Left lobe of liver (tissue), 2 donors: ENCODE data around the gene SLC45A1. TPM values are rescaled to one million over a fixed set of nuclear protein-coding genes. Genes with fewer than 3 reads are reported as not detected.

Experiments
- ATAC-seq: fragments of 200-7000 bp; cut with Tn5 transposase; one replicate; pipeline ENCODE4 v1.9.1; 2020; ENCODE audit warnings: mild to moderate bottlenecking, moderate library complexity
- DNase-seq: peaks from one replicate; pipeline ENCODE4 v3.0.0-alpha.2; 2020; ENCODE audit warnings: low spot score
- total RNA-seq: library from RNA; stranded (reverse); gene quantifications from one replicate; pipeline ENCODE4 v1.2.1, GENCODE V29; 2021
- donor health status: DM: no; HTN: no; CAD: no; lungs with moderate emphysema.
- donor health status: DM: no; HTN: yes; CAD: no.

The SLC45A1 gene
- total RNA-seq, 1 donor from 2014 or later = 0.20 TPM

GRCh38 chr1:8334106-8334851, 16.4 kb downstream of the SLC45A1 start:
- no peak for ATAC-seq
- DNase-seq = no peak

- DNase-seq (no peak), ATAC-seq (no peak)
Observed at GRCh38 chr1:8335246-8335645, 17.3 kb downstream of the SLC45A1 start.

GRCh38 chr1:8337776-8338525, 20.0 kb downstream of the SLC45A1 start:
- ATAC-seq = no peak
- DNase-seq = no peak

- ATAC-seq = no peak
Observed at GRCh38 chr1:8338526-8339202, 20.8 kb downstream of the SLC45A1 start.

GRCh38 chr1:8339203-8339600, 21.3 kb downstream of the SLC45A1 start:
- ATAC-seq = no peak
- DNase-seq = no peak

More at GRCh38 chr1:8338526-8339202, 20.8 kb downstream of the SLC45A1 start:
- DNase-seq = no peak

GRCh38 chr1:8340448-8340847, 22.5 kb downstream of the SLC45A1 start:
- ATAC-seq (no peak), DNase-seq (no peak)

GRCh38 chr1:8342325-8342724, 24.4 kb downstream of the SLC45A1 start:
- ATAC-seq (no peak), DNase-seq (no peak)

GRCh38 chr1:8343044-8343443, 25.1 kb downstream of the SLC45A1 start:
- DNase-seq = no peak
- peak; percentile 9 for ATAC-seq

GRCh38 chr1:8343464-8344001, 25.6 kb downstream of the SLC45A1 start:
- ATAC-seq (peak; percentile 66), DNase-seq (peak; percentile 55)

- ATAC-seq (no peak), DNase-seq (no peak)
Observed at GRCh38 chr1:8344893-8345507, 27.1 kb downstream of the SLC45A1 start.

- DNase-seq (no peak), ATAC-seq (no peak)
Observed at GRCh38 chr1:8345621-8346415, 27.9 kb downstream of the SLC45A1 start.

GRCh38 chr1:8347635-8348034, 29.7 kb downstream of the SLC45A1 start:
- no peak for DNase-seq
- ATAC-seq = no peak

- DNase-seq = no peak
- no peak for ATAC-seq
Observed at GRCh38 chr1:8348047-8348776, 30.3 kb downstream of the SLC45A1 start.

- ATAC-seq = peak; percentile 79
- DNase-seq = peak; percentile 71
Observed at GRCh38 chr1:8348777-8349472, 31.0 kb downstream of the SLC45A1 start.

- ATAC-seq (peak; percentile 2), DNase-seq (no peak)
Observed at GRCh38 chr1:8349473-8349865, 31.6 kb downstream of the SLC45A1 start.

GRCh38 chr1:8349961-8350360, 32.0 kb downstream of the SLC45A1 start:
- ATAC-seq (peak; percentile 6), DNase-seq (no peak)

- DNase-seq (no peak), ATAC-seq (no peak)
Observed at GRCh38 chr1:8350914-8351684, 33.2 kb downstream of the SLC45A1 start.
